Bronchus fibroblast of lung (primary cell): Measurements from ENCODE around the gene TCP1. TPM values are rescaled to one million over a fixed set of nuclear protein-coding genes. Genes with fewer than 3 reads are reported as not detected.

ENCODE experiments used
- total RNA-seq: library from RNA; depleted of rRNA; stranded (reverse); fragments of >200 nt; gene quantifications from 2 replicates; pipeline ENCODE4 v1.2.3, GENCODE V29; 2015

Gene TCP1
- 221 and 230 TPM in 2 replicates for total RNA-seq

GRCh38 chr6:159789377-159790148, at the start of gene TCP1:
TCP1 (minus strand) TSS chr6:159789602; CDS start chr6:159789468, 134 bp downstream.

DNA sequence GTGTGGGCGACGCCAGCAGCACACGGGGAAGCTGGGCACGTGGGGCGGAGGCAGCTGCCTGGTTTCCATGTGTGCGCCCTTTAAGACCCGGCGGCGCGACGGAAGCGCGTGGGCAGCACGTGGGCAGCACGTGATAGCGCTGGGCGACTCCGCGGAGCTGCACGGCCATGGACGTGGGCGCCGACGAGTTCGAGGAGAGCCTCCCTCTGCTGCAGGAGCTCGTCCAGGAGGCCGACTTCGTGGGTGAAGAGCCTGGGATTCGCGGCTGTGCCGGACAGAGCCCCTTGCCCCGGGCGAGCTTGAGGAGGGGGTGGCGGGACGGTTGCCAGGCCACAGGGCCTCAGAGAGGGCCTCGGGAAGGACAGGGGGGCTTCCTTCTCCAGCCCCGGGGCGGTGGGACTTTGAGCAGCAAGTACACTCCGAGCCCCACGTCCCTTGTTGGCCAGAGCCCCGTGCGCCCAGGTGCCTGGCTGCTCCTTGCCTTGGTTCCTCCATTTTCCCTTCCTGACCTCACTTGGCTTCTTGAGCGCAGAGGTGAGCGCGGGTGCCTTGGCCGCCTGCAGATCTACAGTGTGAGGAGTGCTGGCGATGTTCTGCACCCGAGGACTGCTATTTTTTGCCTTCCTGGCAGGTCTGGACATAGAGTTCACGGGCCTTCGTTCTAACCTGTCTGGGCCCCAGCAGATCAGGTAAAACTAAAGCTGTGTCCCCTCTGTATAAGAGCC, 10.9 kb upstream of the TCP1 start, which contains the start of gene PNLDC1:
Gene PNLDC1, plus strand, starts transcription at position 136 of the 725 bp plus-strand sequence. Its CDS starts 32 bp downstream, at position 168.

DNA sequence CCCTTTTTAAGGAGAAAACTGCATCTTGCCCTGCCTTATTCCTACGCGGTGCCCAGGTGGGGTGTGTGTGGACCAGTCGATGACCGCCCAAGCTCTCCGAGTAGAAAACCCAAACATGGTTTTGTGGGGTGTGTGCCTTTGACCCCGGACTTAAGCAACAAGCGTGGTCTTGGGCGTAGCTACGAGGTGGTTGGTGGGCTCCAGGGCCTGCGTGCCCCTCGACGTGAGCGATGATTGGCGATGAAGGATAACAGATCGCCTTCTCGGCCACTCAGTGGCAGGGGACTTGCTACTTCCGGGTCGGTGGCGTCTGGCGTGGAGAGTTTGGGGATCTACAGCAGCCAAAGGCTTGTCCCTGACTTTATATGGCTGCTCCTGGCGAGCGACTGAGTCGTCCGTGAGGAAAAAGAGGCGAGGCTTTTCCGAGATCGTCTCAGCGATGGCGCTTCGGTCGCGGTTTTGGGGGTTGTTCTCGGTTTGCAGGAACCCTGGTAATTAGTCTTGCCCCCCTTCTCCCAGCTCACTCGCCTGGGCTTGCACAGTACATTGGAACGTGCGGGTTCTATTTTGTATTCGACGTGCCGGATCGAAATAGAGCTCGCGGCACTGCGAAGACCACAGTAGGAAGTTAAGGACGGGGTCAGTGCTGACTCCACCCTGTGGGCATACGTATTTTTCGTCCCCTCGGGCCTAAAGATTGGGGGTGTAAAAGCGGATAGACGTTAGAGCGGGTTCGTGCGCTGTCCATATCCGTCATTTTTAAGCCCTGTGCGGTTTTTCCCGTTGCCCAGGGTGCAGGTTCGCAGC, 950 bp upstream of the TCP1 start, which contains the start of gene MRPL18:
Gene MRPL18, plus strand, starts transcription at position 319 of the 807 bp plus-strand sequence. Its CDS starts 121 bp downstream, at position 440.

GRCh38 chr6:159761873-159762680, 27.3 kb downstream of the TCP1 start, which contains the start of gene ACAT2:
ACAT2 (plus strand) TSS chr6:159762045; CDS start chr6:159762088, 43 bp downstream.

Other genes starting within 250 kb of the TCP1 start
- gene SOD2, start 96.4 kb downstream of the TCP1 start, total RNA-seq = 112 and 121 TPM in 2 replicates
- gene WTAP, start 62.1 kb downstream of the TCP1 start, total RNA-seq = 58.7 and 60.4 TPM in 2 replicates
- gene ACAT2, start 27.6 kb downstream of the TCP1 start, total RNA-seq = 154 and 160 TPM in 2 replicates
- gene MRPL18, start 865 bp upstream of the TCP1 start, total RNA-seq = 91.5 and 102 TPM in 2 replicates
- gene PNLDC1, start 10.7 kb upstream of the TCP1 start, total RNA-seq = not detected in 2 replicates
- gene MAS1, start 101.4 kb upstream of the TCP1 start, total RNA-seq = not detected in 2 replicates
- 33.6 and 40.9 TPM in 2 replicates for gene IGF2R, start 179.5 kb upstream of the TCP1 start, total RNA-seq